NT2/D1 (cell line): Measurements from ENCODE around the gene CYP27B1.

Source experiments
- DNase-seq: peaks from one replicate; pipeline ENCODE4 v3.0.0-alpha.2; 2011; ENCODE audit warnings: low read depth, low spot score
- H3K27me3 ChIP-seq: 2 replicates; pipeline ENCODE4 v1.6.0; 2011; ENCODE audit warnings: mild to moderate bottlenecking; ENCODE audit not compliant: insufficient read length, insufficient read depth
- H3K36me3 ChIP-seq: 2 replicates; pipeline ENCODE4 v1.6.1; 2011; ENCODE audit warnings: mild to moderate bottlenecking, low read length, mixed read lengths; ENCODE audit not compliant: insufficient read depth, insufficient read length
- H3K4me1 ChIP-seq: 2 replicates; pipeline ENCODE4 v1.5.1; 2011; ENCODE audit not compliant: insufficient read depth, insufficient read length
- H3K4me3 ChIP-seq: 2 replicates; pipeline ENCODE4 v1.5.1; 2011; ENCODE audit warnings: low read depth; ENCODE audit not compliant: insufficient read length
- H3K9ac ChIP-seq: 2 replicates; pipeline ENCODE4 v1.6.0; 2011; ENCODE audit warnings: low read depth; ENCODE audit not compliant: insufficient read length
- H3K9me3 ChIP-seq: 2 replicates; pipeline ENCODE4 v1.5.1; 2011; ENCODE audit warnings: mild to moderate bottlenecking, low read length; ENCODE audit not compliant: insufficient read depth
- SUZ12 ChIP-seq: IDR thresholded peaks from 2 replicates; pipeline ENCODE4 v1.6.1; 2011; ENCODE audit not compliant: insufficient read length, insufficient read depth; ENCODE audit errors: extremely low read depth
- YY1 ChIP-seq: IDR thresholded peaks from 2 replicates; pipeline ENCODE4 v1.6.1; 2011; ENCODE audit not compliant: insufficient read length, insufficient read depth
- ZNF274 ChIP-seq: IDR thresholded peaks from 2 replicates; pipeline ENCODE4 v1.6.1; 2011; ENCODE audit warnings: mild to moderate bottlenecking, low read depth, low read length

The CYP27B1 gene

GRCh38 chr12:57744777-57745484 lies 21.9 kb downstream of the CYP27B1 start, which contains the start of gene TSPAN31:
TSS of gene TSPAN31 (plus strand) at chr12:57745039. CDS start at chr12:57745155, 116 bp downstream.
- Histone ChIP-seq H3K9me3 (no peaks in the 10 kb centered on the region), H3K4me1 (peaks cover 3% of the 10 kb centered on the region), H3K4me3 (peak within 1 kb of the TSS; percentile 76), H3K27me3 (peaks cover 20% of the 10 kb centered on the region), H3K9ac (peak within 1 kb of the TSS; percentile 74), H3K36me3 (peaks cover 41% of the 10 kb centered on the region)
- TF ChIP-seq YY1, result no peak
- TF ChIP-seq SUZ12, result no peak
- TF ChIP-seq ZNF274, result no peak
- peak; percentile 97 for DNase-seq

- peak overlapping the region; percentile 33 for H3K9ac ChIP-seq
- H3K9me3 ChIP-seq, result no peaks in the 10 kb centered on the region
- peaks cover 26% of the 10 kb centered on the region for H3K27me3 ChIP-seq
- H3K4me3 ChIP-seq, result peak overlapping the region; percentile 76
- DNase-seq, result no peak
- H3K36me3 ChIP-seq, result peaks cover 34% of the 10 kb centered on the region
- peaks cover 3% of the 10 kb centered on the region for H3K4me1 ChIP-seq
- no peak for TF ChIP-seq ZNF274
- TF ChIP-seq YY1, result no peak
Measured at GRCh38 chr12:57744194-57744776, 22.6 kb downstream of the CYP27B1 start.

GRCh38 chr12:57743769-57744168 lies 23.1 kb downstream of the CYP27B1 start:
- peaks cover 29% of the 10 kb centered on the region for H3K36me3 ChIP-seq

GRCh38 chr12:57741844-57742738 lies 24.8 kb downstream of the CYP27B1 start:
- Histone ChIP-seq H3K4me3 (no peak overlapping the region), H3K9ac (no peak overlapping the region), H3K4me1 (peaks cover 5% of the 10 kb centered on the region), H3K27me3 (peaks cover 46% of the 10 kb centered on the region), H3K9me3 (no peaks in the 10 kb centered on the region), H3K36me3 (peaks cover 14% of the 10 kb centered on the region)
- TF ChIP-seq YY1 (no peak), SUZ12 (no peak), ZNF274 (no peak)
- DNase-seq, result no peak

More at GRCh38 chr12:57743769-57744168, 23.1 kb downstream of the CYP27B1 start:
- Histone ChIP-seq H3K4me1 (peaks cover 3% of the 10 kb centered on the region), H3K27me3 (peaks cover 31% of the 10 kb centered on the region), H3K4me3 (no peak overlapping the region), H3K9me3 (no peaks in the 10 kb centered on the region), H3K9ac (no peak overlapping the region)
- no peak for DNase-seq
- TF ChIP-seq YY1 (no peak), SUZ12 (no peak), ZNF274 (no peak)

- H3K9ac ChIP-seq, result no peak overlapping the region
- peaks cover 53% of the 10 kb centered on the region for H3K27me3 ChIP-seq
- H3K4me3 ChIP-seq, result no peak overlapping the region
- no peaks in the 10 kb centered on the region for H3K9me3 ChIP-seq
- DNase-seq, result no peak
- TF ChIP-seq ZNF274 (no peak), YY1 (no peak), SUZ12 (no peak)
- peaks cover 6% of the 10 kb centered on the region for H3K4me1 ChIP-seq
- peaks cover 7% of the 10 kb centered on the region for H3K36me3 ChIP-seq
Measured at GRCh38 chr12:57741413-57741789, 25.5 kb downstream of the CYP27B1 start.

- Histone ChIP-seq H3K9ac (no peak overlapping the region), H3K4me3 (no peak overlapping the region), H3K36me3 (peaks cover 1% of the 10 kb centered on the region), H3K4me1 (peaks cover 6% of the 10 kb centered on the region), H3K9me3 (no peaks in the 10 kb centered on the region), H3K27me3 (peaks cover 59% of the 10 kb centered on the region)
- TF ChIP-seq SUZ12 (no peak), ZNF274 (no peak), YY1 (no peak)
- DNase-seq, result no peak
Measured at GRCh38 chr12:57740656-57741412, 26.0 kb downstream of the CYP27B1 start.
